Adrenal gland (tissue), 5 donors: ENCODE data around the gene SH3PXD2B.

Experiments used
- POLR2A ChIP-seq, 2 donors: fragments of 450-650 bp; IDR thresholded peaks; one replicate each; pipeline ENCODE4 v1.6.1; 2017; ENCODE audit warnings: antibody characterized with exemption in 2 of 2, mild to moderate bottlenecking in 2 of 2, moderate library complexity in 1 of 2
- TF ChIP-seq, protein P1 (sequence below), 6 experiments: fragments of 450-650 bp in 4 of 6; fragments of 200-600 bp in 2 of 6; sonication (generic) in 1 of 6; IDR thresholded peaks; 1 replicate in 5 of 6; 2 replicates in 1 of 6; pipeline versions ENCODE4 v1.5.1 to v1.8.0; 2016 to 2021; ENCODE audit warnings: antibody characterized with exemption in 6 of 6, mild to moderate bottlenecking in 2 of 6, moderate library complexity in 1 of 6
- donor health status: DM: no; HTN: no; CAD: no.

DNA sequence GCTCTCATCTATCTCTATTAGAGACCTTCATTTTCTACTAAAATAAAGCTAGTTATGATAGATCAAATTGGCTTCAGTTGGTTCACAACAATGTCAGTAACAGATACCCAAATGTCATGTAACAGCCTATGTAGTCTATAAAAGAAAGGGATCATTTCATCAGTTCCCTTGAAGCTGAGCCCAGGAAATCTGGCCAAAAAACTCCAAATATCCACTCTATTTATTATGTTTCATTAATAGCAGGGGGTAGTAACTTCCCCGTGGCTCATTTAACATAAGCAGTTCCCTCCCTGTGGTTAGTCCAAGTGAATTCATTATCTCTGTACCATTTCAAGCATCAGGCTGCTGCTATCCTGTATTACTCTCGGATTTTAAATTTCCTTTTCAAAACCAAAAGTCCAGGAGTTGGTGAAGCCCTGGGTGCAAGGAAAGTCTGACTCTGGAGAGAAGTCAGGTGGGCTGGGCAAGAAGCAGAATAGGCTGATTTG lies 66.0 kb downstream of the SH3PXD2B start:
- TF ChIP-seq, protein P1, sequence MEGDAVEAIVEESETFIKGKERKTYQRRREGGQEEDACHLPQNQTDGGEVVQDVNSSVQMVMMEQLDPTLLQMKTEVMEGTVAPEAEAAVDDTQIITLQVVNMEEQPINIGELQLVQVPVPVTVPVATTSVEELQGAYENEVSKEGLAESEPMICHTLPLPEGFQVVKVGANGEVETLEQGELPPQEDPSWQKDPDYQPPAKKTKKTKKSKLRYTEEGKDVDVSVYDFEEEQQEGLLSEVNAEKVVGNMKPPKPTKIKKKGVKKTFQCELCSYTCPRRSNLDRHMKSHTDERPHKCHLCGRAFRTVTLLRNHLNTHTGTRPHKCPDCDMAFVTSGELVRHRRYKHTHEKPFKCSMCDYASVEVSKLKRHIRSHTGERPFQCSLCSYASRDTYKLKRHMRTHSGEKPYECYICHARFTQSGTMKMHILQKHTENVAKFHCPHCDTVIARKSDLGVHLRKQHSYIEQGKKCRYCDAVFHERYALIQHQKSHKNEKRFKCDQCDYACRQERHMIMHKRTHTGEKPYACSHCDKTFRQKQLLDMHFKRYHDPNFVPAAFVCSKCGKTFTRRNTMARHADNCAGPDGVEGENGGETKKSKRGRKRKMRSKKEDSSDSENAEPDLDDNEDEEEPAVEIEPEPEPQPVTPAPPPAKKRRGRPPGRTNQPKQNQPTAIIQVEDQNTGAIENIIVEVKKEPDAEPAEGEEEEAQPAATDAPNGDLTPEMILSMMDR (IDR thresholded peaks at IDR 0.05): no peak
- no peak for TF ChIP-seq POLR2A (IDR thresholded peaks at IDR 0.05)
